Activated T-cell treated with anti-CD3 and anti-CD28 coated beads for 48 hours (primary cell): ENCODE data around the gene CD9.

Experiments
- DNase-seq: peaks from one replicate; pipeline ENCODE4 v3.0.0-alpha.2; 2020; ENCODE audit warnings: low read depth

CD9 gene

GRCh38 chr12:6241495-6241894 lies 41.3 kb downstream of the CD9 start:
- no peak for DNase-seq

DNA sequence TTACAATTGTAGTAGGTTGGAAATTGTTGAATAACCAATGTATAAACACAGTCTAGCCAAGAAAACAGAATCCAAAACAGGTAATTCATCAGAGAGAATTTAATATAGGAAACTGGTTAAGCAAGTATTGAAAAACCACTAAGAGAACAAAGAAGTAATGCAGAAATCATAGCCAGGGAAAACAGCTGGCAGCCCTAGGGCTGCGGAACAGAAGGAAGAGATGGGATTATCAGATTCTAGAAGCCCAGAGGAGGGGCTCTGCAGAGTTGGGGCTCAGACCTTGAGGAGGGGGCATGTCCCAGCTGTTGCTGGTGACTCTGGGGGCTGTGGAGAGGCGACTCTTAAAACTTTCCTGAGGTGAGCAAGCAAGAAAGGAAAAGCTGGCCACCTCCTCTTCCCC lies 49.4 kb downstream of the CD9 start:
- DNase-seq = no peak

GRCh38 chr12:6250343-6250742 lies 50.1 kb downstream of the CD9 start:
- DNase-seq = no peak

GRCh38 chr12:6253278-6253677 lies 53.1 kb downstream of the CD9 start:
- no peak for DNase-seq

DNA sequence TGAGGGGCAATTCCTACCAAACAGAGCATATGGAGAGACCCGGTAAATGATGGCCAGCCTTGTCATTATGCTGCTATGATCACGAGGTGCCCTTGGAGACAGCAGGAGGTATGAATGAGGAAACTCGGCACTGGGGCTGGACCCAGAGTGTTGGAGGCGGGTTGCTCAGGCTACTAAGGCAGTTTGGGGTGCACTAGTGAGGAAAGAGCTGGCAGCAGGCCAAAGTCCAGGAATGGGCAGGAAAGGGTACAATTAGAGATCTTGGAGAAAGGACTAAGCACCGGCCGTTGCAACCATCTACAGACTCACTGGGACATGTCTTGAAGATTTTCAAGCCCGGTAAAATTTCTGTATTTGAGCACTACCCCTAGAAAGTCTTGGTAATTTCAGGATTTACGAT lies 54.3 kb downstream of the CD9 start:
- DNase-seq = no peak

- DNase-seq = no peak
These were observed 56.8 kb downstream of the CD9 start for GRCh38 chr12:6257007-6257406.

GRCh38 chr12:6262211-6262610 lies 62.0 kb downstream of the CD9 start:
- DNase-seq = no peak

DNA sequence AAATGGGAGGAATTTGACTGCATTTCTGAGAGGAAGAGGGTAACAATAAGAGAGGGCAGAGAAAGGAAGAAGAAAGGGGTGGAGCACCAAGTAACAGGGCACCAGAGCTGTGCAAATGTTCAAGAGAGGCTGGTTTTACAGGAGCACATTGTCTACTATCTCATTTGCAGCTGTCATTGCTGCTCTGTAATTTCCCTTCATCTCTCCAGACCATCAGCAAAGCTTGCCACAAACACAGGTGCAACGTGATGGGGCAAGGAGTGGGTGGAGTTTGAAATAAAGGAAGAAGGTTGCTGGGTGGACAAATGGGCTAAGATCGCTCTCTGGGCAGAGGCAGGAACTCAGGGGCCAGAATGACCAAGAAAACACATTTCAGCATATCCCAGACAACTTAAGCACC lies 62.4 kb downstream of the CD9 start:
- DNase-seq = no peak

GRCh38 chr12:6263931-6264330 lies 63.7 kb downstream of the CD9 start:
- DNase-seq = no peak

GRCh38 chr12:6264402-6265037 lies 64.3 kb downstream of the CD9 start:
- DNase-seq = no peak

DNA sequence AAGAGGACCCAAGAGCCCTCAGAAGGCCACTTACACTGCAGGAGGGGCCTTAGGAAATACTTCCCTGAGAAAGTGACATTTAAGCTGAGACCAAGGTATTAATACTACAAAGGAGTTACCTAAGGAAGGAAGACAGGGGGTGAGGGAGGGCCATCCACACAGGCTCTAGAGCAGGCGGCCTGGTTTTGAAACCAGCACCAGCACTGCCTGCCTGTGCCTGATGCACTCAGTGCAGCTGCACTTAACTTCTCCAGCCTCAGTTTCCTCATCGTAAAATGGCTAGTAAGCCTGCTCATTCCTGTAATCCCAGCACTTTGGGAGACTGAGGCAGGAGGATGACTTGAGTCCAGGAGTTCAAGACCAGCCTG lies 64.8 kb downstream of the CD9 start:
- no peak for DNase-seq

DNA sequence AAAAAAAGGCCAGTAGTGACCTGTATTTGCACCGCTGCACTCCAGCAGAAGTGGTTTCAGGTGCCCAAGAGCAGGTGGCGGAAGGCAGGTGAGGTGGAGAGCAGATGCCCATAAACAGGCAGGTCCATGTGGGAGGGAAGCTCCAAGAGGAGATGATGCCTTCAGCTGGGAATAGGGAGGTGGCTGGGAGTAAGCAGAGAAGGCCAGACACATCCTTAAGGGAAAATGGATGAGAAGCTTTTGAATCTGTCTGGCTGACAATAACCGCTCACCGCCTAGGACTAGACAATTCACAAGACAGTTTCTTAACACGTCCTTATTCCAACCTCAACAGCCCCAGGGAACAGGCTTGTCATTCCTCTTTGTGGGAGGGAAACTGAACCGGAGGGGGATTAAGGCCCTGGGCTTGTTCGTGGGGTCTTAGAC lies 66.4 kb downstream of the CD9 start:
- DNase-seq = no peak

- peak; percentile 64 for DNase-seq
These were observed 66.9 kb downstream of the CD9 start for GRCh38 chr12:6266971-6267721.

GRCh38 chr12:6268484-6269157 lies 68.4 kb downstream of the CD9 start:
- no peak for DNase-seq

GRCh38 chr12:6269986-6270385 lies 69.8 kb downstream of the CD9 start:
- DNase-seq = no peak

DNA sequence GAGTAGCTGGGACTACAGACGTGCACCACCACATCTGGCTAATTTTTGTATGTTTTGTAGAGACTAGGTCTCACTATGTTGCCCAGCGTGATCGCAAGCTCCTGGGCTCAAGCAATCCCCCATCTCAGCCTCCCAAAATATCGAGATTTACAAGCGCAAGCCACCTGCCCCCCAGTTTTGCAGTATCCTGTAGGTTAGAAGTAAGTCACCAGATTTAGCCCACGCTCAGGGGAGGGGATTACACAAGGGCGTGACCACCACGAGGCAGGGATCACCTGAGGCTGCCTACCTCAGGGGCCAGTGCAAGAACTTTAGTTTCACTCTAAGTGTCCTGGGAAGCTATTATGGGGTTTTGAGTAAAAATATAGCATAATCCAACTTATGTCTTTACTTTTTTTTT lies 71.1 kb downstream of the CD9 start:
- DNase-seq = no peak

- no peak for DNase-seq
These were observed 72.4 kb downstream of the CD9 start for GRCh38 chr12:6272300-6273204.

DNA sequence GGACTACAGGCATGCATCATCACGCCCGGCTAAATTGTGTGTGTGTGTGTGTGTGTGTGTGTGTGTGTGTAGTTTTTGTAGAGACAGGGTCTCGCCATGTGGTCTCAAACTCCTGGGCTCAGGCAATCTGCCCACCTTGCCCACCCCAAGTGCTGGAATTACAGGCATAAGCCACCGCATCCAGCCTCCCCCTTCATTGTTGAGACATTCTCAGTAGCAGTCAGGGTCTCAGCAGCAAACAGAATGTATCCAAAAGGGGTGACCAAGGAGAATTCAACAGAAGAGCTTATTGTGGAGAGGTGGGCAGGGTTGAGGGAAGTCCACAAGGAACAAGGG lies 73.0 kb downstream of the CD9 start:
- DNase-seq = no peak

- no peak for DNase-seq
These were observed 73.5 kb downstream of the CD9 start for GRCh38 chr12:6273541-6274230.

DNA sequence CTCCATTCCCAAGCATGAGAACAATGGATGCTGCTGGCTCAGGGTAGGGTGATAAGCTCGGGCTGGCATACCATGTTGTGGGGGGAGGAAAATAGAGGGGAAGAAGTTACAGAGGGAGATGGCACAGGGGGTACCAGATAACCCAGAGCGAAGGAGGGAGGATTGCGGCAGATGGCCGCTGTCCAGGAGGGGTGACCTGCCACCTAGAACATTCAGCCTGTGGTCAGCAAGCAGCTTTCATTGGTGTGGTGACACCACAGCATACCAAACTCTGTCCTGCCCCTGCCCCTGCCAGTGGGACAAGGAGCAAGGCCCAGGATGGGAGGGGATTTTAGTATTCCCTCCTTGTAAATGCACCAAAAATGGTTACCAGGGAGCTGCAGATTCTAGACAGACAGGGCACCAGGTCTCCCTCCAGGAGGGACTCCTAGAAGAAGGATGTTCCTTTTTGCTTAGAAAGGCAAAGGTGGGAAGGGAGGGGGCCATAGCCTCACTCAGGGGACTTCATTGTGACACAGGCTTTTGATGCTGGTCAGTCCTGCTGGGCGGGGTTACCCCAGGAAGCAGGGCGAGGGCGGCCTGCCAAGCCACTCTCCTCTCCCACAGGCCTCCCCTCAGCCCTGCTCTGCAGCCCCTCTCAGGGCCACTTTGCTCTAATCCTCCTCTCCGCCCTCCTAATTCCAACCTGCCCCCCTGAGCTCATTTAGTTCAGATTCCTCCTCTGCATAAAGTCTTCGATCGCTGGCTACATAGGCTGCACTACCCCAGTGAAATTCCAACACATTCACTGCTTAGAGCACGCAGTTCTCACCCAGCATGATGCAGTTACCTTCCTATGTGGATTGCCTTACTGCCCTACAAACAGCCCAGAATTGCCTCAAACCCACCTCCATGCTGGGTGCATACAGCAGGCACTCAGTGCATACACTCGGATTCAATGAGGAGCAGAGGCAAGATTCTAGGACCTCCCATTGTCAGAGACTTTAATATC lies 74.3 kb downstream of the CD9 start:
- no peak for DNase-seq
